ENCODE results near the gene SPESP1. TPM values are rescaled to one million over a fixed set of nuclear protein-coding genes. Genes with fewer than 3 reads are reported as not detected.

The SPESP1 gene
- total and polyA plus RNA-seq, 4 donors, result 0.33 to 3.2 (median 1.4) TPM

GRCh38 chr15:68982976-68983563 is 52.7 kb downstream of the SPESP1 start (continued):
- TF ChIP-seq, protein P1, sequence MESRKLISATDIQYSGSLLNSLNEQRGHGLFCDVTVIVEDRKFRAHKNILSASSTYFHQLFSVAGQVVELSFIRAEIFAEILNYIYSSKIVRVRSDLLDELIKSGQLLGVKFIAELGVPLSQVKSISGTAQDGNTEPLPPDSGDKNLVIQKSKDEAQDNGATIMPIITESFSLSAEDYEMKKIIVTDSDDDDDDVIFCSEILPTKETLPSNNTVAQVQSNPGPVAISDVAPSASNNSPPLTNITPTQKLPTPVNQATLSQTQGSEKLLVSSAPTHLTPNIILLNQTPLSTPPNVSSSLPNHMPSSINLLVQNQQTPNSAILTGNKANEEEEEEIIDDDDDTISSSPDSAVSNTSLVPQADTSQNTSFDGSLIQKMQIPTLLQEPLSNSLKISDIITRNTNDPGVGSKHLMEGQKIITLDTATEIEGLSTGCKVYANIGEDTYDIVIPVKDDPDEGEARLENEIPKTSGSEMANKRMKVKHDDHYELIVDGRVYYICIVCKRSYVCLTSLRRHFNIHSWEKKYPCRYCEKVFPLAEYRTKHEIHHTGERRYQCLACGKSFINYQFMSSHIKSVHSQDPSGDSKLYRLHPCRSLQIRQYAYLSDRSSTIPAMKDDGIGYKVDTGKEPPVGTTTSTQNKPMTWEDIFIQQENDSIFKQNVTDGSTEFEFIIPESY (IDR thresholded peaks at IDR 0.05), result no peak
- TF ChIP-seq EGR1 (IDR thresholded peaks at IDR 0.05; ENCODE audit: low read depth in 2 of 2), result no peak

DNA sequence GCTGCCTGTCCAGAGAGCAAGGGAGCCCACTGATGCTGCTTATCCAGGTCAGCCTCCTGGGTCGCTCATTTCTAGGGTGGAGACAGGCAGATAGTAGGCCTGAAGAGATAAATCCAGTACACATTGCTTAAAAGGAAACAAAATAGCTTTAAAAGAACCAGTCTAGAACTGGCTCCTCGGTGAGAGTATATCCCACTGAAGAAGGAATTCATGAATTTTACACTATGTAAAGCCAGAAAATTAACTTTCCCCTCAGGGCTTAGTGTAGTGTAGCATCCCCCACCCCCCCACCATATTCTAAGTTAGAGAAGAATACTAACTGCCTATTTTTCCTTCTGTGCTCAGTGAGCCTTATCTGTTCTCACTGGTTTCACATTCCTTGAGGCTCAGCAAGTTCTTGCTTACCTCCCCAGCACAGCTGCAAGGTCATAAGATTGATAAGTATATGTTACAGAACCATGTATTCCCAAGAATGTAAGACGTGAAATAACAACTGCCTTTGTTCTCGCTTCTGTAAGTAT is 53.7 kb downstream of the SPESP1 start:
- Histone ChIP-seq H3K4me1 (ENCODE audit: control insufficient read depth in 4 of 4, insufficient read depth in 4 of 4, low read length in 3 of 4) (no peaks in the 10 kb centered on the region), H3K36me3 (ENCODE audit: control insufficient read depth in 4 of 4, insufficient read depth in 3 of 4, low read depth in 1 of 4, low read length in 3 of 4) (no peaks in the 10 kb centered on the region), H3K27me3 (ENCODE audit: control insufficient read depth in 4 of 4, insufficient read depth in 4 of 4, low read length in 3 of 4) (peaks cover 0 to 7% (median 0%) of the 10 kb centered on the region in 4 donors), H3K4me3 (ENCODE audit: low read depth in 1 of 3, low read length in 3 of 3) (no peak overlapping the region), H3K27ac (ENCODE audit: low read depth in 1 of 2, low read length in 2 of 2) (no peak overlapping the region), H3K9me3 (ENCODE audit: control insufficient read depth in 4 of 4, low read length in 3 of 4) (no peaks in the 10 kb centered on the region), H3K9ac (ENCODE audit: low read depth in 1 of 2, low read length in 2 of 2) (no peak overlapping the region)
- TF ChIP-seq SP1 (IDR thresholded peaks at IDR 0.05), result no peak
- TF ChIP-seq, protein P2, sequence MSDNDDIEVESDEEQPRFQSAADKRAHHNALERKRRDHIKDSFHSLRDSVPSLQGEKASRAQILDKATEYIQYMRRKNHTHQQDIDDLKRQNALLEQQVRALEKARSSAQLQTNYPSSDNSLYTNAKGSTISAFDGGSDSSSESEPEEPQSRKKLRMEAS (IDR thresholded peaks at IDR 0.05), result no peak
- no peak for TF ChIP-seq JUND (IDR thresholded peaks at IDR 0.05)
- TF ChIP-seq HNF4A (conservative IDR thresholded peaks at IDR 0.05), result no peak
- TF ChIP-seq ATF3 (IDR thresholded peaks at IDR 0.05), result no peak
- TF ChIP-seq RXRA (IDR thresholded peaks at IDR 0.05), result no peak
- 78% methylated on average over 4 of the region's 4 CpGs for WGBS
- no peak for DNase-seq (ENCODE audit: low spot score)

- DNase-seq (ENCODE audit: low spot score), result no peak
- Histone ChIP-seq H3K9me3 (ENCODE audit: control insufficient read depth in 4 of 4, low read length in 3 of 4) (no peaks in the 10 kb centered on the region), H3K27me3 (ENCODE audit: control insufficient read depth in 4 of 4, insufficient read depth in 4 of 4, low read length in 3 of 4) (peaks cover 0 to 7% (median 0%) of the 10 kb centered on the region in 4 donors), H3K36me3 (ENCODE audit: control insufficient read depth in 4 of 4, insufficient read depth in 3 of 4, low read depth in 1 of 4, low read length in 3 of 4) (no peaks in the 10 kb centered on the region), H3K9ac (ENCODE audit: low read depth in 1 of 2, low read length in 2 of 2) (no peak overlapping the region), H3K4me3 (ENCODE audit: low read depth in 1 of 3, low read length in 3 of 3) (no peak overlapping the region), H3K27ac (ENCODE audit: low read depth in 1 of 2, low read length in 2 of 2) (no peak overlapping the region), H3K4me1 (ENCODE audit: control insufficient read depth in 4 of 4, insufficient read depth in 4 of 4, low read length in 3 of 4) (no peaks in the 10 kb centered on the region)
- 95% methylated on average over 3 of the region's 3 CpGs for WGBS
- TF ChIP-seq JUND (IDR thresholded peaks at IDR 0.05) (no peak), HNF4G (IDR thresholded peaks at IDR 0.05) (no peak), TAF1 (conservative IDR thresholded peaks at IDR 0.05) (no peak), ATF3 (IDR thresholded peaks at IDR 0.05) (no peak), REST (IDR thresholded peaks at IDR 0.05) (no peak), FOXA2 (IDR thresholded peaks at IDR 0.05) (no peak), NR2F2 (IDR thresholded peaks at IDR 0.05) (no peak), HNF4A (conservative IDR thresholded peaks at IDR 0.05) (no peak), FOXA1 (IDR thresholded peaks at IDR 0.05) (no peak), RXRA (IDR thresholded peaks at IDR 0.05) (no peak), SP1 (IDR thresholded peaks at IDR 0.05) (no peak), YY1 (IDR thresholded peaks at IDR 0.05) (no peak)
- TF ChIP-seq, protein P1 (IDR thresholded peaks at IDR 0.05), result no peak
- TF ChIP-seq, protein P3, sequence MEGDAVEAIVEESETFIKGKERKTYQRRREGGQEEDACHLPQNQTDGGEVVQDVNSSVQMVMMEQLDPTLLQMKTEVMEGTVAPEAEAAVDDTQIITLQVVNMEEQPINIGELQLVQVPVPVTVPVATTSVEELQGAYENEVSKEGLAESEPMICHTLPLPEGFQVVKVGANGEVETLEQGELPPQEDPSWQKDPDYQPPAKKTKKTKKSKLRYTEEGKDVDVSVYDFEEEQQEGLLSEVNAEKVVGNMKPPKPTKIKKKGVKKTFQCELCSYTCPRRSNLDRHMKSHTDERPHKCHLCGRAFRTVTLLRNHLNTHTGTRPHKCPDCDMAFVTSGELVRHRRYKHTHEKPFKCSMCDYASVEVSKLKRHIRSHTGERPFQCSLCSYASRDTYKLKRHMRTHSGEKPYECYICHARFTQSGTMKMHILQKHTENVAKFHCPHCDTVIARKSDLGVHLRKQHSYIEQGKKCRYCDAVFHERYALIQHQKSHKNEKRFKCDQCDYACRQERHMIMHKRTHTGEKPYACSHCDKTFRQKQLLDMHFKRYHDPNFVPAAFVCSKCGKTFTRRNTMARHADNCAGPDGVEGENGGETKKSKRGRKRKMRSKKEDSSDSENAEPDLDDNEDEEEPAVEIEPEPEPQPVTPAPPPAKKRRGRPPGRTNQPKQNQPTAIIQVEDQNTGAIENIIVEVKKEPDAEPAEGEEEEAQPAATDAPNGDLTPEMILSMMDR (IDR thresholded peaks at IDR 0.05; ENCODE audit: low read depth, low read length, missing input control), result no peak
- TF ChIP-seq, protein P2 (IDR thresholded peaks at IDR 0.05), result no peak
These were observed 54.3 kb downstream of the SPESP1 start for GRCh38 chr15:68984586-68984985.

Measured in liver (tissue), 9 donors.